ENCODE measurements around the gene VEGFC. TPM values are rescaled to one million over a fixed set of nuclear protein-coding genes. Genes with fewer than 3 reads are reported as not detected.

The VEGFC gene, protein sequence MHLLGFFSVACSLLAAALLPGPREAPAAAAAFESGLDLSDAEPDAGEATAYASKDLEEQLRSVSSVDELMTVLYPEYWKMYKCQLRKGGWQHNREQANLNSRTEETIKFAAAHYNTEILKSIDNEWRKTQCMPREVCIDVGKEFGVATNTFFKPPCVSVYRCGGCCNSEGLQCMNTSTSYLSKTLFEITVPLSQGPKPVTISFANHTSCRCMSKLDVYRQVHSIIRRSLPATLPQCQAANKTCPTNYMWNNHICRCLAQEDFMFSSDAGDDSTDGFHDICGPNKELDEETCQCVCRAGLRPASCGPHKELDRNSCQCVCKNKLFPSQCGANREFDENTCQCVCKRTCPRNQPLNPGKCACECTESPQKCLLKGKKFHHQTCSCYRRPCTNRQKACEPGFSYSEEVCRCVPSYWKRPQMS
- 18.9 and 19.1 TPM in 2 replicates for total RNA-seq

DNA sequence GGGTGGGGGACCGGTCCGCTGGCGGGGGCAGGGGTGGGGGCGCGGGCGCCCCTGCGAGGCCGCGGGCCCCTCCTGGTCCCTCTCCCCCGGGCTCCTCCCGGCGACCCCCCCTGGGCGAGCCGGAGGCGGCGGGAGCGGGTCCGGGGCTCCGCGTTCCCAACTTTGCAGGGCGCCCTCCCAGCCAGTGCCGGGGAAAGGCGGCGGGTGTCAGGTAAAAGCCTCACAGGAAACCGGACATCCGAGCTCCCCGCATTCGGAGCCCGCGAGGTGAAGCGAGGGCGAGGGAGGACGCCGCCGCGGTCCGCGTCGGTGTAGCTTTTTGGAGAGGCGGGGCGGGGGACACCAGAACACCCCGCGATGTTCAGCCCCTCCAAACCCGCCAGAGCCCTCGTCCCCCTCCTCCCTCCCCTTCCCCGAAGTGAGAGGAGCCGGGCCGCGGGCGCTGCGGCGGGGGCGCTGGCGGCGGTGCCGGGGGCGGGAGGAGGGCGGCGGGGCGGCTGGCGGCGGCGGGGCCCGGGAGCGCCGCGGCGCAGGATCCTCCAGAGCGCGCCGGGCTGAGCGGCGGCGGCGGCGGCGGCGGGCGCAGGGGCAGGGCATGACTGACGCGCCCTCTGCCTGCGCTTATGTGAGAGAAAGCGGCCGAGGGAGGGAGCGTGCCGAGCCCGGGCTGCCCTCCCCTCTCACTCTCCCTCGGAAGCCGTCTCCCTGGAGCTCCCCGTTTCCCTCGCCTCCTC lies at the start of gene VEGFC:
Gene VEGFC (minus strand): TSS at position 597 of the 734 bp plus-strand sequence. CDS start 611 bp downstream, outside the sequence.
- DNase-seq (ENCODE audit: low read depth, low spot score): no peak

DNA sequence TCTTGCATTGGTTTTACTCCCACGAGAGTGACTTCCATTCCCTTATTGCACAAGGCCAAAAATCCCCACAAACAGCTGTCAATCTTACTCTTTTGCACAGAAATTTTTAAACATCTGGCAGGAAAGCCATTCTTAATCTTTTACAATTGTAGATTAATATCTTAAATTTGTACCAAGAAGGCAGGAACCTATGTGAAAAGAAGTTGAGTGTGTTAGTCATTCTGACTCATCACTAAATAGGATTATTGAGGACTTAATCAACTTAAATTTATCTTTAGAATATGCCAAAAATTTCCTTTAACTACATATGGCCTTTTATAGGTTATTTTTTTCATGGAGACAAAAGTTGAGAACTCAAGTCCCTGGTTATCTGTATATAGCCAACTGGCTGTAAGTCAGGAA lies 49.0 kb upstream of the VEGFC start:
- peak; percentile 35 for DNase-seq (ENCODE audit: low read depth, low spot score)

DNA sequence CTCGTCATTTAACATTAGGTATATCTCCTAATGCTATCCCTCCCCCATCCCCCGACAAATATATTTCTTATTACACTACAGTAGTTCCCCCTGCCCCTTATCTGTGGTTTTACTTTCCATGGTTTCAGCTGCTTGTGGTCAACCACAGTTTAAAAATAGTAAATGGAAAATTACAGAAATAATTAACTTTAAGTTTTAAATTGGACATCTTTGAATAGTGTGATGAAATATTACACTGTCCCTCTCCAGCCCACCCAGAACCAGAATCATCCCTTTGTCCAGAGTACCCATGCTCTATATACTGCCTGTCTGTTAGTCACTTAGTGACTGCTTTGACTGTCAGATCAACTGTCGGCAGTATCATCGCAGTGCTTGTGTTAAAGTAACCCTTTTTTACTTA lies 47.4 kb upstream of the VEGFC start:
- no peak for DNase-seq (ENCODE audit: low read depth, low spot score)

DNA sequence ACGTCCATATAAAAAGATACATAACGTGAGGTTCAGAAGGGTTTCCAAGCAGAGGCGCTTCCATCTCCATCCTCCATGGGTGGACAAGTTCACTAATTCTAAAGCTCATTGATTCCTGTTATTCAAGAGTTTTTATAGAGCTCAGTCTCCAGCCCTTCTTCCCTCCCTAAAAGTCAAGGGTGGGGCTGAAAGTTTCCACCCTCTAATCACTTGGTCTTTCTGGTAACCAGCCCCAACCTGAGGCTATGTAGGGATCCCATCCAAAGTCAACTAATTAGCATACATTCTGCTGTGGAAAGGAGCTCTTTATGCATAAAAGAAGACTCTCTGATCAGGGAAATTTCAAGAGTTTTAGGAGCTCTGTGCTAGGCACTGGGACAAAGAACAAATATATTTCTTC lies 46.9 kb upstream of the VEGFC start:
- DNase-seq (ENCODE audit: low read depth, low spot score): no peak

DNA sequence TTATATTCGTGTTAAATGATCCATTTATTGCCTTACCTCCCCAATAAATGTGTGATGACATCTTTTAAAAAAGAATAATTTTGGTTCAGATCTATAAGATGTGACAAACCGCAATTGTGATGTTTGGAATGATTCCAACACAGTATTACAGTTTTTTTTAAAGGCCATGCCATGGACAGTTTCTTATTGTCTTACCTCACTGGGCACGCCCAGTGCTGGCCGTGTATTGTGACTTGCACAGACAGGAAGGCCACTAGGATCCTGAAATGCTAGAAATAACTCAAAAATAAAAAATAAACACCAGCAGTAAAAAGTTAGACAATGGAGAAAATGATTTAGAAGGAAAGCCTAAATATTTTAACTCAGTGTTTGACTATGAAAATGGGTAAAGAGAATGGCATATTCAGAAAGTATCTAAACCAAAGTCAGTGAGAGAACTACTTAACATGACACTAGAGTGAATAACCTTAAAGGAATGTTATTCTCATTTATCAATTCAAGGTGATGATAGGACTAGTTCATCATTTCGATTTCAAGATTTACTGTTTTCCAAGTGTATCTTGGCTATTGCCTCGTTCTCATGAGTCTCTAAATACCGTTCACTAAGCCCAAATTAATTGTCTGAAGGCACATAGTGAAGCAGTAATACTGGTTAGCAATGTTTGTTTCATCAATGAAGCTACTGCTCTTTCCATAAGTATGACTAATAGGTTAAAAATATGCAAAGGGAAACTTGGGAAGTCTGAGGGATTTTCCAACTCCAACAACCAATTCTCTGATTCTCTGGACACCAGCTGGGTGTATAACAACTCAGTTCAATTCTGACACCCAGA lies 46.1 kb upstream of the VEGFC start:
- DNase-seq (ENCODE audit: low read depth, low spot score): peak; percentile 20

DNA sequence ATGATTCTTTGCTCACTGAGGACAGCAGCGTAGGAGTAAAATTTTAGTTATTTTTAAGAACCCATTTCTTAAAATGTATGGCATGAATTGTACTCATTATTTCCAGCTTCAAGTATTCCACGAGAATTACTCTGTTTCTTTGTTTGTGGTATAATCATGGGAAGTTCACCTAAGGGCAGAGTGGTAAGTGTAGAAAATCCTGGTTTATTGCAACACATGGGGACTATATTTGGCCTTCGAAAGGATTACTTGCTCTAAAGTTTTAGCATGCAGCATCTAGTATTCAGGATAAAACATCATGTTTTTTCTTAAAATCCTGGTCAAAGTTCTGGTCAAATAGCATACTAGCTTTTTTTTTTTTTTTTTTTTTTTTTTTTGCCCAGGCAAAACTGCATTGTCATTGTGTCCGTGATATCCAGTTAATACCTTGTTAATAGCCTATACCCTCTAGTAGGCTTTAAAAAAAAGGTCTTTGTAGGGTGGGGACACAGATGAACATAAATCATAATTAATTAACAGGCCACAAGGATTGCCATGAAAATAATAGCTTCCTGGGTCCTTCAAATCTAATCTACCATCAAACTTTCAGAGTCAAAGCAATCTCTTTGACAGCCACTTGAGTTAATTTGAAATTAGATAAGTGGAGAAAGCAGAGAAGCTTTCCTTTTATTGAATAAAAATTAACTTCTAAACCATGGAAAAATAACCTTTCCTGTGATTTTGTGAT lies 44.6 kb upstream of the VEGFC start:
- DNase-seq (ENCODE audit: low read depth, low spot score): no peak

DNA sequence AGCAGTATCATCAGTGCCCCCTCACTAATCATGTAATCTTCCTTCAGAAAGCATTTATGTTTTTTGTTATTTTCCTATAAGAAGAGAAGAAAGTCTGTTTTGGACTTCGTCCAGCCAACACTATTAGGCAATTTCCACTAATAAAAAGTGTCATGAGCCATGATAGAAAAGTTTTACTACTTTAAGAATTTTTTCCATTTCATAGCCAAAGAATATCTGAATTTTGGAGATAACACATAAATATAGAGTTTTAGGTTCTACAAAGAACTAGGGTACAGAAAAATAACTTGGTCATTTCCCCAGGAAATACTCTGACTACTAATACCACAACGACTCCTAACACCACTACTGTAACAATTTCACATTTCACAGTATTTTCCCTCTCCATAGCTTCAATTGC lies 41.8 kb upstream of the VEGFC start:
- no peak for DNase-seq (ENCODE audit: low read depth, low spot score)

DNA sequence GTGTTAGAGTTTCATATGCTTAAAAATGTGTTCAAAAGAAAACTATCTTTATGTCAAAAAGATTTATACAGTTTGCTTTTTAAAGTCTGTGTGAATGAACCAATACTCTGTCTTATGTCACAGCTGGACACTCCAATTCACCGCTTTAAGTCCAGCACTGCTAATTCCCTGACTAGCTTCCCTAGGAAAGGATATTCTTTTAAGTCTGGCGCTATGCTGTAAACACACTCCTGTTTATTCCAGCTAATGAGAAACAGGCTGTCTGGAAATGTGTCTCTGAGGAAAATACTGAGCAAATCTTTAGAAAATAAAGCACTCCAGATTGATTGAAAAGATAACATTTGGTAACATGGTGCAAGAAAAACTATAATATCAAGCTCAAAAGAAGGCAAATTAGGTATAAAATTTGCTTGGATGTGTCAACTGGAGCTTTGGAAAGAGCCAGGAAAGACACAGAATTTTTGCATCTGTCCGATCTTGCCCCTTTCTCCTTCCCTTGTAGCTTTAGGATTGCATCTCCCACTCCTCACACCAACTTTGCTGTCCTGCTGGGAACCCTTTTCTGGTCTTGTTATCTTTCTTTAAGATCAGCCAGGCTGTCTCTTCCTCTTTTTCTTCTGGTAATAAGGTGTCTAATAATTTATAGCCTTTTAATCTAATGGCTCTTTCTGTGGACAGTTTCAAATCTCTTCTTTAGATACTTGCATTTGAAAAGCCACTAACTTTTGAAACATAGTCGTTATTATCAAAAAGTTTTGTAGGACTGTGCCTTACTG lies 40.9 kb upstream of the VEGFC start:
- DNase-seq (ENCODE audit: low read depth, low spot score): no peak

DNA sequence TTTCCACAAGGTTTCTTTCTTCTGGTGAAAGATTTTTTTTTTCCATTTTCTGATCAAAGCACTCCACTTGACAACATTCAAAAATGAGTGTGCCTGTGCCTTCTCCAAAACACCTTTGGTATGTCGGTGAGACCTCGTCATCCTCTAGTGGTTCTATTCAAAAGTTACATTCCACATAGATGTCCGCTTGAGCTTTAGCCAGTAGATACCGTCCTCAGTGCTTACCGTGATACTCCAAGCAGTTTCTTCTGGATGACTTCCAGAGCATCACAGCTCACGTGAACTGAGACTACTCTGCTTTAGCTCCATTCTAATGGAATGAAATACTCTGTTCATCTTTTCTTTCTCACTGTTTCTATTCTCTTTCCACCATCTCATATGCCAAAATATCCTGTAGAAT lies 38.2 kb upstream of the VEGFC start:
- DNase-seq (ENCODE audit: low read depth, low spot score): no peak

DNA sequence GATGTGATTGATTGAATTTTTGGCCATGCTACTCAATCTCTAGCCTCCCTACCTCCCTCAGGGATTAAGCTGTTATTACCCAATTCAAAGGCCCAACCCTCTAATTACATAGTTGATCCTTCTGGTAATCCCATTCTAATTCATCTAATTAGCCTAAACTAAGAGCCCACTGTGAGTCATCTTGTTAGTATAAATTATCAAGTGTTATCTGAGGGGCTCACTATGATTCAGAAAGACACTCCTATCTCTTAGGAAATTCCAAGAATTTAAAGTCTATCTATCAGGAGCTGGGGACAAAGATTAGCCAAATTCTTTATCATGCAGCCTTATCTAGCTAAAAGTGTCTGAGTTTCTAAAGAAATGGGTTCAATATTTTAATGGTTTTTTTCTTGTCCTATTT lies 32.9 kb upstream of the VEGFC start:
- DNase-seq (ENCODE audit: low read depth, low spot score): no peak

DNA sequence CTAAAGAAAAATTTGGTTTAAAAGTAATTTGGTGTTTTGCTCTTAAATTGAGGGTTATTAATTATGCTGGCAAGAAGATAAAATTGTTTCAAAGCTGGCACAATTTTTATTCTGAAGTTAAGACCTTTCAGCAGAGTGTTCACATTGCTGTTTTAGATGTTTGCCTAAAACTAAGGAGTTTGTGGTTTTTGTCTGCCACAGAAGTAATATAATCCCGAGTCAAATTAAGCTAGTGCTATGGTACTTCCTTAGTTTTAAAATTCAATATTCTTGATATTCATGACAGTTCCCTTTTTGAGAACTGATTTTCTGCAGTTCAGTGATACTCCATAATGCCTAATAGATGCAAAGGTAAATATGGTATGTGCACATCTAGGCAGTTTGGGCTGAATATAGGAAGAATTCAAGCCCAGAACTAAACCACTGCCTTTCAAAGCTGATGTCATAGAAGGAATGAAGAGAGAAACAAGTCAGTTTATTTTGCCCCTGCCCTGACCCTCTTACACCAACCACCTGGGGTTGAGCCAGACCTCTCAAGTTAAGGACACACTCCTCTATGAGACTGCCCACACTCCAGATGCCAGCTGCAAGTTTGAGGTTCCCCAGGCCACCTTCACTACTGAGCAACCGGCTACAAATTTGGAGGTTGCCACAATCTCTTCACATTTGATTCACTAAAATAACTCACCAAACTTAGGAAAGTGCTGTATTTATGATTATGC lies 32.1 kb upstream of the VEGFC start:
- no peak for DNase-seq (ENCODE audit: low read depth, low spot score)

DNA sequence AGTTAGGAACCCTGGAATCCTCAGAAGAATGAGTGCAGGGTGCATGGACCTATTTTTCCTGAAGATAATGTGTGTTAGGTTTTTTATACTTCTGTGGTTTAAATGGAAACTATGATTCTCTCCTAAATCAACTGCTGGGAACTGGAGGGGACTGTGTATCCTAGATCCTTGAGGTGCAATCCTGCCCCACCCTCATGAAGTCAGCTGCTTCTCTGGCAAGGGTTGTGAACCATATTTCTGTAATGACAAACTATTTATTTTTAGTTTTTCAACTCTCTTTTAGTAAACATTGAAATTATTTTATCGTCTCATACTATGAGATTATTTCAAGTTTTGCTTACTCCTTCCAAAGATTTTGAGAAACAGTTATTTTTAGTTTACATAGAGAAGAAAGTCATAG lies 25.8 kb upstream of the VEGFC start:
- no peak for DNase-seq (ENCODE audit: low read depth, low spot score)

DNA sequence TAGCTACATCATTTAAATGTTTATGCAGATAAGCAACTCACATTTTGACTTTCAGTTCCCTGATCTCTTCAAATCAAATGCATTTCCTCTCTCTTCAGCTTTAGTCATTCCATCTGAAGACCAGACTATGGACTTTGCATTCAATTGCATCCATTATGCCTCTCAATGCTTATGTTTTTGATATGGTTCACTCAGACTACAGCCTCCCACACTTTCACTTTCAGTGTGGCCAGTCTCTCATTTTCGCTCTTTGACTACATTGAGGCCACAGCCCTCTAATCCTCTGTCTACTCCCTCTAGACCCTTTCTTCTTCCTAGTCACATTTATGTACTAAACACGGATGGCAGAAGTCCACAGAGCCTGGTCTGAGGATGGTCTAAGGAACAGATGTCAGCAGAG lies 24.5 kb upstream of the VEGFC start:
- no peak for DNase-seq (ENCODE audit: low read depth, low spot score)

DNA sequence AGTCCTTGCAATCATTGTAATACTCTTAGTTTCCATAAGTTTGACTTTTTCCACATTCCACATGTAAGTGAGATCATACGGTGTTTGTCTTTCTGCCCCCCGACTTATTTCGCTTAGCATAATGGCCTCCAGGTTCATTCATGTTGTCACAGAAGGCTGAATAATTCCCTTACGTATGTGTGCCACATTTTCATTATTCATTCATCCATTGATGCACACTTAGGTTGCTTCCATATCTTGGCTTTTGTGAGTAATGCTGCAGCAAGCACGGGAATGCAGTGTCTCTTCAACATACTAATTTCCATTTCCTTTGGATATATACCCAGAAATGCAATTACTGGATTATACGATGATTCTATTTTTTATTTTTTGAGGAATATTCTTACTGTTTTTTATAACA lies 22.0 kb upstream of the VEGFC start:
- DNase-seq (ENCODE audit: low read depth, low spot score): no peak

DNA sequence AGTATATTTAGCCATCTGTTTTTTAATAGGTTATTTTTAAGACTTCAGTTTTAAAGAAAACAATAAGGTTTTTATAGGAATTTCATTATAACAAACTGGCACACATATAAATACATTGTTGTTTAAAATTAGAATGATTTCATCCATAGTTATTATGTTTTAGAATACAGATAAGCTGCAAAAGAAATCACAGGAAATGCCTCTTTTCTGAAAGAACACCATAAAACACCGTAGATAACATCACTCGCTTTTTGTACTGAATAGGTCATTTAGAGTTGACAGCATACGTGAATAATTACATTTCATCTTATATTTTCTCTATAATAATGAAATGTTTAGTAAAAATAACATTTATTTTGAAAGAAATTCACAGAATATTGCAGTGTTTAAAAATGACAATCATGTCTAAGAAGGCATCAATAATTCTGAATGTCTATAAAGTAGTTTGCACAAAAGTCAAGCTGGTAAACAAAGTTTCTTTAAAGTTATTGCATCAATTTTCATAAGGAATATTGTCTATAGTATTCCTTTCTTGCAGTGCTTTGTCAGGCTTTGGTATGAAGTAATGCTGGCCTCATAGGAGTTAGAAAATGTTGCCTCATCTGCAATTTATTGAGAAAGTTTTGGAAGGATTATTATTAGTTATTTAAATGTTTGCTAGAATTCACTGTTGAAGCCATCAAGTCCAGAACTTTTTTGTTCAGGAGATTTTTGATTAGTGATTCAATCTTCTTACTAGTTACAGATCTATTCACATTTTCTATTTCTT lies 17.9 kb upstream of the VEGFC start:
- no peak for DNase-seq (ENCODE audit: low read depth, low spot score)

DNA sequence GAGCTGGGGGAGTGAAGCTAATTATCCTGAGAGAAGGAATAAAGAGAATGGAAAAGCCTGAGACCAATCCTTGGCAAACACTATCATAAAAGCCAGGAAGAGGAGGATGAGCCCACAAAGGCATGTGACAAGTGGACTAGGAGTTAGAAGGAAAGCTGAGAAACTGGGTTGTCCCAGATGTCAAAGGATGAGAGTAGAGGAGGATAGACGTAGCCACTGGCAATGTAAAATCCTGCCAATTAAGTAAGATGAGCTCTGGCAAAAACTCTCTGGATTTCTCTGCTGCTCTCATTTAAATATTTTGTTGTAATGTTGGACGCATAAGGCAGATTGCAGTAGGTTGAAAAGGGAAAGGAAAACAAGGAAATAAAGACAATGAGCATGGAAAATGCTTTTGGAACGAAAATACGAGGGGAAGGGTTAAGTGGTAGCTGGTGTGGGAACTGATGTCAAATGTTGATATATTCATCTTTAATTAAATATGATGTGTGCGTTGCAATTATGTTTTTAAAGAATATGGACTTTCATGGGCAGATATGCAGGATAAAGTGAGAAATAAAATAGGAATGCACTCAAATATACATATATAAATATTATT lies 14.2 kb upstream of the VEGFC start:
- DNase-seq (ENCODE audit: low read depth, low spot score): no peak

DNA sequence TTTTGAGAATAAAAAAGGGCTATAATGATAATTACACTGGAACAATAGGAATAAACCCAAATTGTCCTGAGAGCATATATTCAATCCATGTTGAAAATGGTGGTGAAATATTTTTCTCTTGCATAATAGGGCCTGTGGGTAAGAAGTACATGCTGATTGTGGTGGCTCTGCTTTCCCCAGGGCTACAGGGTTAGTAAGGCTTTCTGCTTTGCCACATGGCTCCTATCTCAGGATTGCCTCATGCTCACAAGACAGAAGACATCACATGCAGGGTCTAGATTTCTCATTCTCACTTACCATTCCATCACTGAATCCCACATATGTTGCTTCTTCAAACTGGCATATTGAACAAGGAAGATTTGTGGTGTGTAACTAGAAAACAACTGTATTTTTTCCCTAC lies 12.4 kb upstream of the VEGFC start:
- no peak for DNase-seq (ENCODE audit: low read depth, low spot score)

DNA sequence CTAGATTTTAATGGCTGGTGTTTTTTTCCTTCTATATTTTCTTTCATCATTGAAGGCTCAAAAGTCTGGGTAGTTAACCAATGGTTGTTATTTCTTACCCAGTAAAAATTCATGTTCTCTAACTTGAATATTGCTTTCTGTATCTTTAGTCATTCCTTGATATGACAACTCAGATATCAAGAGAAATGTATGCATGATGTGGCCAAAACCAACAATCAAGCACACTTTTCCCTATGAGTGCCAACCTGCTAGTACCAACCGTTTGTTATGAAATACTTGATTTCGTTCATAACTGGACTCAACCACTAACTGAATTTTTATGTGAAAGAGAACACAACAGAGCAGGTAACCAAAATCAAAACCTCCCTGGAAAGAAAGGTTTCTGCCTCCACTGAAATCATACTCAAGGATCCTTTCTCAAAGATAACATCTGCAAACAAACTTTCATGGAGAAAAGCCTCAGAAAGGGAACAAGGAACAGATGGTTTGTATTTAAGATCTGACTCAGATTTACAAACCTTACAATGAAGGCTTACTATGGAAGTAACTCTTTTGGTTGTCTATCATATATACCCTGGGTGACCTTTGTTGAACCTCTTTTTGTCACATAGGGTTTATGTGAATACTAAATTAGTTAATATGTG lies 8.3 kb upstream of the VEGFC start:
- no peak for DNase-seq (ENCODE audit: low read depth, low spot score)

Measured in pulmonary artery endothelial cell (primary cell).